CD14-positive monocyte (primary cell): ENCODE data around the gene GPR45. TPM values are rescaled to one million over a fixed set of nuclear protein-coding genes. Genes with fewer than 3 reads are reported as not detected.

Experiments used
- DNase-seq, 3 donors: peaks; one replicate each; pipeline ENCODE4 v3.0.0-alpha.2; 2011 to 2022
- H2AFZ ChIP-seq: 2 replicates; pipeline ENCODE4 v1.6.0; 2012; ENCODE audit warnings: mild to moderate bottlenecking, low read depth, low read length, inconsistent platforms; ENCODE audit not compliant: insufficient read depth, poor library complexity, severe bottlenecking
- H3K27ac ChIP-seq, 2 donors: 1 replicate in 1 of 2; 2 replicates in 1 of 2; pipeline ENCODE4 v1.5.1; 2012 to 2013; ENCODE audit warnings: low read length in 2 of 2, control low read depth in 1 of 2, inconsistent platforms in 1 of 2, low read depth in 1 of 2, mild to moderate bottlenecking in 1 of 2
- H3K27me3 ChIP-seq, 2 donors: one replicate each; pipeline versions ENCODE4 v1.6.0 to v1.6.1; 2011 to 2013; ENCODE audit warnings: low read length in 2 of 2; ENCODE audit not compliant: control insufficient read depth in 2 of 2, insufficient read depth in 2 of 2
- H3K36me3 ChIP-seq, 2 donors: replicated peaks in 1 of 2; 1 replicate in 1 of 2; 2 replicates in 1 of 2; pipeline versions ENCODE4 v1.5.1 to v1.6.1; 2012 to 2013; ENCODE audit warnings: low read length in 2 of 2, control low read depth in 1 of 2, inconsistent platforms in 1 of 2, mild to moderate bottlenecking in 1 of 2; ENCODE audit not compliant: insufficient read depth in 2 of 2, control insufficient read depth in 1 of 2
- H3K4me1 ChIP-seq, 2 donors: 1 replicate in 1 of 2; 2 replicates in 1 of 2; pipeline versions ENCODE4 v1.5.1 to v1.6.1; 2012 to 2013; ENCODE audit warnings: low read length in 2 of 2, control low read depth in 1 of 2, inconsistent platforms in 1 of 2, mild to moderate bottlenecking in 1 of 2, moderate library complexity in 1 of 2; ENCODE audit not compliant: insufficient read depth in 2 of 2, control insufficient read depth in 1 of 2
- H3K4me2 ChIP-seq: replicated peaks from 2 replicates; pipeline ENCODE3; 2012; ENCODE audit warnings: low read length, moderate library complexity, mild to moderate bottlenecking; ENCODE audit not compliant: poor library complexity, severe bottlenecking; ENCODE audit errors: extremely low read depth
- H3K4me3 ChIP-seq, 3 experiments: fragments of 200-600 bp in 1 of 3; sonication (generic) in 1 of 3; replicated peaks in 1 of 3; 1 replicate in 2 of 3; 2 replicates in 1 of 3; pipeline ENCODE4 v1.5.1; 2011 to 2013; ENCODE audit warnings: low read length in 3 of 3, mild to moderate bottlenecking in 3 of 3, control low read depth in 2 of 3, low read depth in 2 of 3, inconsistent platforms in 1 of 3, moderate library complexity in 1 of 3
- H3K79me2 ChIP-seq: 2 replicates; pipeline ENCODE4 v1.6.0; 2012; ENCODE audit warnings: mild to moderate bottlenecking, control low read depth, inconsistent platforms, low read length, moderate library complexity; ENCODE audit not compliant: insufficient read depth
- H3K9ac ChIP-seq: 2 replicates; pipeline ENCODE4 v1.6.0; 2017; ENCODE audit warnings: low read length, mild to moderate bottlenecking; ENCODE audit not compliant: insufficient read depth, poor library complexity, severe bottlenecking
- H3K9me3 ChIP-seq, 2 donors: replicated peaks in 1 of 2; 1 replicate in 1 of 2; 2 replicates in 1 of 2; pipeline versions ENCODE4 v1.5.1 to v1.6.1; 2012 to 2013; ENCODE audit warnings: low read length in 2 of 2, control low read depth in 1 of 2; ENCODE audit not compliant: control insufficient read depth in 1 of 2, insufficient read depth in 1 of 2
- H4K20me1 ChIP-seq: 2 replicates; pipeline ENCODE4 v1.6.0; 2012; ENCODE audit warnings: mild to moderate bottlenecking, low read length, control low read depth, moderate library complexity; ENCODE audit not compliant: insufficient read depth
- H3K27ac Mint-ChIP-seq, 7 donors: one replicate each; pipeline ENCODE4 v1.8.0; 2020; ENCODE audit warnings: mild to moderate bottlenecking in 7 of 7, mixed read lengths in 7 of 7, moderate library complexity in 6 of 7, inconsistent platforms in 2 of 7
- H3K27me3 Mint-ChIP-seq, 3 donors: one replicate each; pipeline ENCODE4 v1.8.0; 2021 to 2022; ENCODE audit warnings: low read depth in 3 of 3, mild to moderate bottlenecking in 3 of 3, mixed read lengths in 3 of 3, moderate library complexity in 3 of 3, inconsistent platforms in 1 of 3
- H3K36me3 Mint-ChIP-seq, 2 donors: one replicate each; pipeline ENCODE4 v1.8.0; 2020; ENCODE audit warnings: mixed read lengths in 2 of 2, inconsistent platforms in 1 of 2, mild to moderate bottlenecking in 1 of 2
- H3K4me1 Mint-ChIP-seq: one replicate; pipeline ENCODE4 v1.8.0; 2020; ENCODE audit warnings: mild to moderate bottlenecking, mixed read lengths
- H3K4me3 Mint-ChIP-seq, 2 donors: one replicate each; pipeline ENCODE4 v1.8.0; 2020; ENCODE audit warnings: mild to moderate bottlenecking in 2 of 2, mixed read lengths in 2 of 2, moderate library complexity in 1 of 2
- H3K9me3 Mint-ChIP-seq, 7 donors: one replicate each; pipeline ENCODE4 v1.8.0; 2020 to 2022; ENCODE audit warnings: mixed read lengths in 7 of 7, mild to moderate bottlenecking in 6 of 7, moderate library complexity in 6 of 7, inconsistent platforms in 2 of 7
- WGBS: methylation state at CpG from one replicate; pipeline ENCODE4 v1.1.5; 2013; ENCODE audit warnings: missing lambda C conversion rate; ENCODE audit not compliant: insufficient coverage; 5-methylcytosine and 5-hydroxymethylcytosine counted together
- intact Hi-C, 2 donors: fragments of 100-400 bp; cut with micrococcal nuclease; formaldehyde crosslinking; loops; one replicate each; pipeline versions ENCODE4 v1.15.0 to v1.15.1; 2023
- polyA minus RNA-seq: library from RNA; depleted of rRNA, polyadenylated mRNA; stranded (reverse); fragments of >200 nt; gene quantifications from 2 replicates; pipeline ENCODE4 v1.2.3, GENCODE V29; 2012
- polyA plus RNA-seq, 3 donors: library from polyadenylated mRNA; depleted of rRNA in 1 of 3; unstranded in 2 of 3; stranded (reverse) in 1 of 3; fragments of 300-500 nt in 2 of 3; fragments of >200 nt in 1 of 3; fragmentation: Illumina TruSeq in 2 of 3; gene quantifications; 1 replicate in 2 of 3; 2 replicates in 1 of 3; pipeline ENCODE4 v1.2.3, GENCODE V29; 2012 to 2021
- total RNA-seq, 12 experiments: library from RNA in 1 of 12; stranded (reverse) in 1 of 12; fragments of 120-200 nt in 1 of 12; gene quantifications; one replicate each; pipeline ENCODE4 v1.2.4 and lab custom pipeline; 2013 to 2026; ENCODE audit warnings: mixed read lengths in 6 of 12, inconsistent platforms in 1 of 12
- TF ChIP-seq, protein P1 (sequence below): fragments of 200-600 bp; IDR thresholded peaks from one replicate; pipeline ENCODE4 v1.8.0; 2022; ENCODE audit warnings: antibody characterized with exemption, mild to moderate bottlenecking

Gene GPR45, protein sequence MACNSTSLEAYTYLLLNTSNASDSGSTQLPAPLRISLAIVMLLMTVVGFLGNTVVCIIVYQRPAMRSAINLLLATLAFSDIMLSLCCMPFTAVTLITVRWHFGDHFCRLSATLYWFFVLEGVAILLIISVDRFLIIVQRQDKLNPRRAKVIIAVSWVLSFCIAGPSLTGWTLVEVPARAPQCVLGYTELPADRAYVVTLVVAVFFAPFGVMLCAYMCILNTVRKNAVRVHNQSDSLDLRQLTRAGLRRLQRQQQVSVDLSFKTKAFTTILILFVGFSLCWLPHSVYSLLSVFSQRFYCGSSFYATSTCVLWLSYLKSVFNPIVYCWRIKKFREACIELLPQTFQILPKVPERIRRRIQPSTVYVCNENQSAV
- total RNA-seq (2013) = not detected
- not detected for polyA plus RNA-seq
- not detected in 2 replicates for polyA minus RNA-seq
- total RNA-seq (lab: John Stamatoyannopoulos, UW) = 0 to 0.15 (median 0.04) reads per million in 11 experiments

GRCh38 chr2:105241443-105241842, at the start of gene GPR45:
Gene GPR45, plus strand, starts transcription at chr2:105241743. Its CDS starts 116 bp downstream, at chr2:105241859.
- WGBS = 96% methylated on average over 7 of the region's 10 CpGs
- peaks cover 0 to 2% (median 0%) of the 10 kb centered on the region in 7 donors for H3K9me3 Mint-ChIP-seq
- H3K27ac Mint-ChIP-seq = no peak within 1 kb of the TSS
- H3K36me3 Mint-ChIP-seq = no peaks in the 10 kb centered on the region
- Histone ChIP-seq H3K4me1 (no peaks in the 10 kb centered on the region), H3K4me2 (no peak within 1 kb of the TSS), H3K9ac (no peak within 1 kb of the TSS), H3K27ac (no peak within 1 kb of the TSS), H2AFZ (no peak within 1 kb of the TSS), H3K36me3 (no peaks in the 10 kb centered on the region), H3K27me3 (peaks cover 0 to 4% of the 10 kb centered on the region in 2 donors), H3K4me3 (no peak within 1 kb of the TSS), H4K20me1 (no peaks in the 10 kb centered on the region), H3K9me3 (no peaks in the 10 kb centered on the region), H3K79me2 (no peaks in the 10 kb centered on the region)
- TF ChIP-seq, protein P1, sequence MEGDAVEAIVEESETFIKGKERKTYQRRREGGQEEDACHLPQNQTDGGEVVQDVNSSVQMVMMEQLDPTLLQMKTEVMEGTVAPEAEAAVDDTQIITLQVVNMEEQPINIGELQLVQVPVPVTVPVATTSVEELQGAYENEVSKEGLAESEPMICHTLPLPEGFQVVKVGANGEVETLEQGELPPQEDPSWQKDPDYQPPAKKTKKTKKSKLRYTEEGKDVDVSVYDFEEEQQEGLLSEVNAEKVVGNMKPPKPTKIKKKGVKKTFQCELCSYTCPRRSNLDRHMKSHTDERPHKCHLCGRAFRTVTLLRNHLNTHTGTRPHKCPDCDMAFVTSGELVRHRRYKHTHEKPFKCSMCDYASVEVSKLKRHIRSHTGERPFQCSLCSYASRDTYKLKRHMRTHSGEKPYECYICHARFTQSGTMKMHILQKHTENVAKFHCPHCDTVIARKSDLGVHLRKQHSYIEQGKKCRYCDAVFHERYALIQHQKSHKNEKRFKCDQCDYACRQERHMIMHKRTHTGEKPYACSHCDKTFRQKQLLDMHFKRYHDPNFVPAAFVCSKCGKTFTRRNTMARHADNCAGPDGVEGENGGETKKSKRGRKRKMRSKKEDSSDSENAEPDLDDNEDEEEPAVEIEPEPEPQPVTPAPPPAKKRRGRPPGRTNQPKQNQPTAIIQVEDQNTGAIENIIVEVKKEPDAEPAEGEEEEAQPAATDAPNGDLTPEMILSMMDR = no peak
- H3K27me3 Mint-ChIP-seq = peaks cover 8 to 17% (median 16%) of the 10 kb centered on the region in 3 donors
- intact Hi-C loops = no loop called here
- peaks cover 12% of the 10 kb centered on the region for H3K4me1 Mint-ChIP-seq
- no peak within 1 kb of the TSS for H3K4me3 Mint-ChIP-seq
- no peak for DNase-seq

DNA sequence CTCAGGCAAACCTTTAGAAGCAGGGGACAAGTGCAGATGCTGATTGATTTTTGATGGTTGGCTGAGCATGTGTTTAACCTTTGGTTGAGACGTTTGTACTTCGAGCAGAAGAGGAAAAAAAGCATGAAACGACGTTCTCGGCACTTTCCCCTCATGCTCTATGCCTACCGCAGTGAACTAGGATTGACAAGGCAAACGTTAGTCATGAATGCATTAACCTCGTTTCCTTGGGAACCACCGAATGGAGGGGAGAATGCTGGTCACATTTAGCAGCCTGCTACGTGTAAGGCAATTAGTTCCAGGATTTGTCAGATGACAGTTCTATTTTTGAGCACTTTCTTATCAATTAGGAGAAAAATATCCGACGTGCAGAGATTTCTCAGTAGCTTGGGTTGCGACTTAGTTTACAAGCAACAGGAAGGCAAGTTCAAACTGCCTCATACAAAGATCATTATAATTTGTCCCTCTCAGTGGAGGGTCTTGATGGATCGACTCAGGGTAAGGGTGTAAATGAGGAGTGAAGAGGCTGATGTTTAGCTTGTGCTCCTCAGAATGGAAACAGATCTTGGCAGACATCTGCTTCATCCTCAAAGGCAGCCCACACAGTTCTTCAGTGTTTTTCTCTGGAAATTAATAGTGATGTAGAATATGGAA, 47.4 kb upstream of the GPR45 start:
- Histone ChIP-seq H4K20me1 (no peaks in the 10 kb centered on the region), H3K27me3 (no peaks in the 10 kb centered on the region), H3K36me3 (no peaks in the 10 kb centered on the region), H2AFZ (no peak overlapping the region), H3K4me3 (no peak overlapping the region), H3K27ac (no peak overlapping the region), H3K9me3 (peaks cover 8 to 9% of the 10 kb centered on the region in 2 donors), H3K4me2 (no peak overlapping the region), H3K9ac (no peak overlapping the region), H3K79me2 (no peaks in the 10 kb centered on the region), H3K4me1 (no peaks in the 10 kb centered on the region)
- Mint-ChIP-seq H3K4me3 (no peak overlapping the region), H3K4me1 (no peaks in the 10 kb centered on the region), H3K36me3 (no peaks in the 10 kb centered on the region), H3K9me3 (peaks cover 5 to 24% (median 18%) of the 10 kb centered on the region in 7 donors), H3K27ac (no peak overlapping the region), H3K27me3 (peaks cover 0 to 5% (median 3%) of the 10 kb centered on the region in 3 donors)
- intact Hi-C loops = no loop called here
- 72% methylated on average over 10 of the region's 14 CpGs for WGBS
- DNase-seq = no peak
- TF ChIP-seq, protein P1 = no peak
